IMR-90 (cell line): ENCODE results near the gene TBX3. TPM values are rescaled to one million over a fixed set of nuclear protein-coding genes. Genes with fewer than 3 reads are reported as not detected.

Experiments used
- ATAC-seq: fragments of 200-7000 bp; cut with Tn5 transposase; 2 replicates; pipeline ENCODE4 v1.9.1; 2020; ENCODE audit warnings: low read depth, mild to moderate bottlenecking, moderate library complexity
- Bru-seq: library from RNA; stranded (reverse); fragments of 400-500 nt; gene quantifications from one replicate; lab custom pipeline; 2021; lab: Mats Ljungman, UMichigan
- BruChase-seq, 2 experiments: library from RNA; stranded (reverse); fragments of 400-500 nt; gene quantifications; one replicate each; lab custom pipeline; 2021; lab: Mats Ljungman, UMichigan
- BruUV-seq: library from RNA; stranded (reverse); fragments of 400-500 nt; replicated peaks from 2 replicates; lab custom pipeline; 2021; lab: Mats Ljungman, UMichigan
- CTCF ChIA-PET: fragments of 300-600 bp; formaldehyde crosslinking; extraction: SDS; loops from one replicate; lab custom pipeline; 2021; ENCODE audit warnings: antibody characterized with exemption; lab: Yijun Ruan, JAX
- POLR2A ChIA-PET: fragments of 300-600 bp; sonication (Branson Sonifier 250); formaldehyde crosslinking; loops from one replicate; lab custom pipeline; 2022; ENCODE audit warnings: antibody characterized with exemption; ENCODE audit not compliant: unreplicated experiment; lab: Charles Lee
- DNase-seq: peaks from one replicate; pipeline ENCODE4 v3.0.0; 2013
- H2AFZ ChIP-seq: replicated peaks from 2 replicates; pipeline ENCODE3; 2013; ENCODE audit warnings: low read length, mild to moderate bottlenecking; ENCODE audit not compliant: poor library complexity
- H2AK5ac ChIP-seq: 2 replicates; pipeline ENCODE4 v1.6.1; 2013; ENCODE audit warnings: low read depth, low read length, inconsistent platforms
- H2AK9ac ChIP-seq: replicated peaks from 2 replicates; pipeline ENCODE3; 2013; ENCODE audit warnings: mild to moderate bottlenecking, low read depth, low read length, moderate library complexity; ENCODE audit not compliant: poor library complexity
- H2BK120ac ChIP-seq: 2 replicates; pipeline ENCODE4 v1.6.1; 2013; ENCODE audit warnings: low read depth, low read length, inconsistent platforms
- H2BK15ac ChIP-seq: 3 replicates; pipeline ENCODE4 v1.6.1; 2013; ENCODE audit warnings: low read depth, low read length, inconsistent platforms
- H2BK20ac ChIP-seq: 2 replicates; pipeline ENCODE4 v1.6.1; 2013; ENCODE audit warnings: low read depth, mild to moderate bottlenecking, inconsistent platforms, low read length, moderate library complexity
- H2BK5ac ChIP-seq: 2 replicates; pipeline ENCODE4 v1.6.1; 2013; ENCODE audit warnings: mild to moderate bottlenecking, low read depth, low read length, inconsistent platforms; ENCODE audit not compliant: poor library complexity, severe bottlenecking
- H3K14ac ChIP-seq: replicated peaks from 2 replicates; pipeline ENCODE4 v1.6.1; 2013; ENCODE audit warnings: low read depth, low read length, inconsistent platforms
- H3K18ac ChIP-seq: 2 replicates; pipeline ENCODE4 v1.6.1; 2013; ENCODE audit warnings: low read depth, low read length, control low read depth
- H3K23ac ChIP-seq: 2 replicates; pipeline ENCODE4 v1.6.1; 2013; ENCODE audit warnings: low read depth, low read length, inconsistent platforms
- H3K27ac ChIP-seq: 2 replicates; pipeline ENCODE4 v1.5.1; 2013; ENCODE audit warnings: mild to moderate bottlenecking, control low read depth, low read length; ENCODE audit not compliant: insufficient read depth
- H3K27me3 ChIP-seq: 2 replicates; pipeline ENCODE4 v1.6.1; 2013; ENCODE audit warnings: low read length; ENCODE audit not compliant: control insufficient read depth, insufficient read depth
- H3K36me3 ChIP-seq: 2 replicates; pipeline ENCODE4 v1.6.1; 2013; ENCODE audit warnings: low read length, mixed read lengths; ENCODE audit not compliant: control insufficient read depth, insufficient read depth
- H3K4ac ChIP-seq: 2 replicates; pipeline ENCODE4 v1.6.1; 2013; ENCODE audit warnings: low read depth, low read length, inconsistent platforms
- H3K4me1 ChIP-seq: 2 replicates; pipeline ENCODE4 v1.6.1; 2013; ENCODE audit warnings: low read length, mixed read lengths; ENCODE audit not compliant: control insufficient read depth, insufficient read depth
- H3K4me2 ChIP-seq: 2 replicates; pipeline ENCODE4 v1.6.1; 2013; ENCODE audit warnings: low read depth, mild to moderate bottlenecking, control low read depth, low read length, moderate library complexity
- H3K4me3 ChIP-seq: 2 replicates; pipeline ENCODE4 v1.5.1; 2013; ENCODE audit warnings: low read depth, mild to moderate bottlenecking, control low read depth, low read length, moderate library complexity; ENCODE audit not compliant: insufficient read depth
- H3K56ac ChIP-seq: 2 replicates; pipeline ENCODE4 v1.6.1; 2013; ENCODE audit warnings: low read length, inconsistent platforms; ENCODE audit not compliant: insufficient read depth; ENCODE audit errors: extremely low read depth
- H3K79me1 ChIP-seq, 2 experiments: 2 replicates each; pipeline ENCODE4 v1.6.1; 2013; ENCODE audit warnings: low read length in 2 of 2, inconsistent platforms in 1 of 2, low read depth in 1 of 2
- H3K9ac ChIP-seq: 2 replicates; pipeline ENCODE4 v1.6.1; 2013; ENCODE audit warnings: low read depth, low read length, control low read depth
- H3K9me1 ChIP-seq: 2 replicates; pipeline ENCODE4 v1.6.1; 2013; ENCODE audit warnings: low read length, inconsistent platforms; ENCODE audit not compliant: insufficient read depth
- H3K9me3 ChIP-seq: 2 replicates; pipeline ENCODE4 v1.6.1; 2013; ENCODE audit warnings: low read length; ENCODE audit not compliant: control insufficient read depth, insufficient read depth
- H4K20me1 ChIP-seq: 2 replicates; pipeline ENCODE4 v1.6.1; 2013; ENCODE audit warnings: low read length, inconsistent platforms; ENCODE audit not compliant: insufficient read depth
- H4K5ac ChIP-seq: 2 replicates; pipeline ENCODE4 v1.6.1; 2013; ENCODE audit warnings: mild to moderate bottlenecking, low read depth, low read length, control low read depth
- H4K8ac ChIP-seq, 2 experiments: 2 replicates each; pipeline ENCODE4 v1.6.1; 2013; ENCODE audit warnings: low read depth in 2 of 2, low read length in 2 of 2, control low read depth in 1 of 2, inconsistent platforms in 1 of 2
- H4K91ac ChIP-seq: 2 replicates; pipeline ENCODE4 v1.6.1; 2013; ENCODE audit warnings: low read depth, low read length, inconsistent platforms; ENCODE audit not compliant: insufficient read depth
- BHLHE40 ChIP-seq: fragments of 150-350 bp; IDR thresholded peaks from 2 replicates; pipeline ENCODE4 v1.6.1; 2016; ENCODE audit warnings: mild to moderate bottlenecking, low read depth, low read length
- CHD1 ChIP-seq: IDR thresholded peaks from 2 replicates; pipeline ENCODE4 v1.6.1; 2012; ENCODE audit warnings: low read depth, low read length, improper control_type of control experiment
- FOS ChIP-seq: fragments of 150-350 bp; IDR thresholded peaks from 2 replicates; pipeline ENCODE4 v1.6.1; 2016; ENCODE audit warnings: low read depth, low read length
- MAFK ChIP-seq: IDR thresholded peaks from 2 replicates; pipeline ENCODE4 v1.6.1; 2012; ENCODE audit warnings: low read depth, low read length, improper control_type of control experiment
- MAZ ChIP-seq: IDR thresholded peaks from 2 replicates; pipeline ENCODE4 v1.6.1; 2012; ENCODE audit warnings: low read depth, mild to moderate bottlenecking, low read length, improper control_type of control experiment, moderate library complexity, borderline replicate concordance
- MXI1 ChIP-seq: IDR thresholded peaks from 2 replicates; pipeline ENCODE4 v1.6.1; 2012; ENCODE audit warnings: low read depth, mild to moderate bottlenecking, low read length, moderate library complexity, borderline replicate concordance
- NFE2L2 ChIP-seq: fragments of 150-350 bp; IDR thresholded peaks from 2 replicates; pipeline ENCODE4 v1.6.1; 2016; ENCODE audit warnings: low read depth, mild to moderate bottlenecking, low read length
- RCOR1 ChIP-seq: IDR thresholded peaks from 2 replicates; pipeline ENCODE4 v1.6.1; 2012; ENCODE audit warnings: mild to moderate bottlenecking, low read length, improper control_type of control experiment; ENCODE audit not compliant: insufficient replicate concordance
- SMC3 ChIP-seq: fragments of 150-350 bp; IDR thresholded peaks from 2 replicates; pipeline ENCODE4 v1.6.1; 2016; ENCODE audit warnings: low read depth, mild to moderate bottlenecking, antibody characterized with exemption, low read length, moderate library complexity
- WGBS, 2 experiments: methylation state at CpG; one replicate each; pipeline versions ENCODE4 v1.1.5 to v1.1.7; 2013; ENCODE audit warnings: missing lambda C conversion rate in 2 of 2; ENCODE audit not compliant: insufficient read length in 1 of 2; ENCODE audit errors: extremely low coverage in 2 of 2; 5-methylcytosine and 5-hydroxymethylcytosine counted together
- dilution Hi-C: fragments of 300-500 bp; cut with HindIII; formaldehyde crosslinking; loops from one replicate; pipeline ENCODE4 v1.14.3; 2018; ENCODE audit warnings: low sequenced_read_pairs; ENCODE audit not compliant: unreplicated experiment
- in situ Hi-C: fragments of 300-500 bp; cut with MboI; formaldehyde crosslinking; loops from 3 replicates; pipeline ENCODE4 v1.14.3; 2019; ENCODE audit warnings: low sequenced_read_pairs, inconsistent platforms, mixed read lengths
- intact Hi-C: fragments of 100-400 bp; cut with micrococcal nuclease; formaldehyde crosslinking; loops from 2 replicates; pipeline ENCODE4 v1.10.0; 2022
- long read RNA-seq: library from polyadenylated mRNA; unstranded; transcript quantifications from one replicate; pipeline ENCODE4 v2.0.0, GENCODE V29; 2021; ENCODE audit not compliant: unreplicated experiment
- polyA plus RNA-seq, 3 experiments: library from polyadenylated mRNA; depleted of rRNA; stranded (reverse); fragments of >200 nt; gene quantifications; 2 replicates each; pipeline ENCODE4 v1.2.3, GENCODE V29; 2012; ENCODE audit warnings: low replicate concordance in 1 of 3
- total RNA-seq: library from RNA; depleted of rRNA; stranded (reverse); fragments of >200 nt; gene quantifications from 2 replicates; pipeline ENCODE4 v1.2.3, GENCODE V29; 2012; rRNA removed
- TF ChIP-seq, protein P1 (sequence below): conservative IDR thresholded peaks from 2 replicates; pipeline ENCODE4 v1.5.1; 2012; ENCODE audit warnings: mild to moderate bottlenecking, low read depth, low read length, improper control_type of control experiment
- TF ChIP-seq, protein P2 (sequence below): fragments of 150-350 bp; IDR thresholded peaks from 2 replicates; pipeline ENCODE4 v1.6.1; 2016; ENCODE audit warnings: low read depth, mild to moderate bottlenecking, low read length, moderate library complexity, borderline replicate concordance

Gene TBX3
- total RNA-seq (15.8 and 18.6 TPM in 2 replicates), polyA plus RNA-seq (2012; rRNA removed) (40.5 and 44.9 TPM in 2 replicates), Bru-seq, nascent RNA (percentile 93 among the genes with signal in this experiment), BruChase-seq, experiment 1, labeled RNA remaining after a 6-hour chase (percentile 68 among the genes with signal in this experiment), BruChase-seq, experiment 2, labeled RNA remaining after a 2-hour chase (percentile 95 among the genes with signal in this experiment)
- polyA plus RNA-seq (2012; cell fraction: cytosol; rRNA removed): 13.1 and 30.1 TPM in 2 replicates
- 165 and 239 TPM in 2 replicates for polyA plus RNA-seq (2012; cell fraction: nucleus; rRNA removed; ENCODE audit: low replicate concordance)
- long read RNA-seq, full-length matches to known transcripts: 1 of 78 reads
- long read RNA-seq, partial matches to known transcripts: 75 of 78 reads
- long read RNA-seq, other reads (novel, unspliced or antisense): 2 of 78 reads

DNA sequence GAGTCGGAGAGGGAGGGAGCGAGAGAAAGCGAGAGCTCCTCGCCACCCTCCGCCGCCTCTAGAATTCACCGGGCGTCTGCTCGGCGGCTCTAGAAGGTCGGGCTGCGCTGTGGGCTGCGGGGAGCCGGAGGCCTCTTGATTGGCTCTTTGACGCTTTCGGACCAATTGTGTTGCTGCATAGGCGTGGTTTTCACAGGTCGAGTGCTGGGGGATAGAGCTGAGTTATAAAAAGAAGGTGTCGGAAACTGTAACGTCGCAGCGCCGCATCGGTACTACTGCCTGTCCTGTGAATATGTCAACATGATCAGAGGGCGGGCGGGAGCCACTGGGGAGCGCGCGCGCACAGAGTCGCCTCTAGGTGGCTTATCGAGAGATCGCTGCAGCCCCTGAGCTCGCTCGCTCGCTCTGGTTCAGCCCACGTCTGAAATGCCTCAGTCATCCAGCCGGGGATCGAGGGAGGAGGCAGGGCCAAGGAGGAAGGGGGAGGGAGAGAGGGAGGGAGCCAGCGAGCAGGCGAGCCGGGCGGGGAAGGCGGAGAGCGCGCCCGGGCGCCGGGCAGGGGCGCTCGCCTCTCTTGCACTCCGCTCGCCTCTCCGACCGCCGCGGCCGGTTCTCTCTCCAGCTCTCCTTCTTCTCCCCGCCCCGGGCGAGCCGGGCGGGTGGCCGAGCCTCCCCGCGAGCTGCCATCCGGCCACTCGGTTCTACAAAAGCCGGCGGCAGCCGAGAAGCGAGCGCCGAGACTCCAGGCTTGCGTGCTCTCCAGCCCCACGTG is at the start of gene TBX3:
Gene TBX3, minus strand, starts transcription at position 78 of the 772 bp plus-strand sequence. CDS start 975 bp downstream, outside the sequence.
- Histone ChIP-seq H4K5ac (peak within 1 kb of the TSS; percentile 26), H2AK5ac (peak within 1 kb of the TSS; percentile 86), H3K79me1 (peaks cover 14 to 34% of the 10 kb centered on the region in 2 experiments), H3K4me1 (peaks cover 29% of the 10 kb centered on the region), H2BK20ac (peak within 1 kb of the TSS; percentile 47; the same call in 1 of the 2 replicates), H2BK15ac (peak within 1 kb of the TSS; percentile 62; the same call in 2 of the 3 replicates), H3K4me2 (peak within 1 kb of the TSS; percentile 88), H3K27ac (peak within 1 kb of the TSS; percentile 95), H3K9me3 (no peaks in the 10 kb centered on the region), H2AFZ (peak within 1 kb of the TSS; percentile 83), H3K4me3 (peak within 1 kb of the TSS; percentile 69), H4K91ac (peak within 1 kb of the TSS; percentile 93), H3K4ac (peak within 1 kb of the TSS; percentile 97), H2AK9ac (peak within 1 kb of the TSS; percentile 98), H4K20me1 (peaks cover 20% of the 10 kb centered on the region), H3K14ac (peak within 1 kb of the TSS; percentile 98), H2BK120ac (peak within 1 kb of the TSS; percentile 97), H3K9ac (peak within 1 kb of the TSS; percentile 99), H3K23ac (peak within 1 kb of the TSS; percentile 98), H3K9me1 (no peaks in the 10 kb centered on the region; the same call in 1 of the 2 replicates), H4K8ac (peak within 1 kb of the TSS; percentile 94 to 98), H3K27me3 (no peaks in the 10 kb centered on the region), H2BK5ac (peak within 1 kb of the TSS; percentile 93), H3K36me3 (peaks cover 18% of the 10 kb centered on the region), H3K56ac (peak within 1 kb of the TSS; percentile 98), H3K18ac (peak within 1 kb of the TSS; percentile 79)
- dilution Hi-C loops: no loop called here
- ATAC-seq: peak; percentile 81
- ChIA-PET POLR2A (interaction anchor here (0.5 to 2.0 kb wide), 21 partner anchors 9 to 1065 kb away, joined by 3 to 16 read pairs (median 4); no protein-coding TSS in a partner anchor), CTCF (interaction anchor here (0.6 to 2.5 kb wide), 18 partner anchors 9 to 751 kb away, joined by 3 to 11 read pairs (median 4); no protein-coding TSS in a partner anchor)
- WGBS, 2 experiments: 0% methylated on average over 33 of the region's 76 CpGs; no CpG with 5 or more reads in 1 of the 2 experiments
- intact Hi-C loops: loop anchor here (1.0 to 5.0 kb wide), 14 partner anchors 61 to 1068 kb away; no protein-coding TSS in a partner anchor
- no TSS peak for BruUV-seq
- peak; percentile 99 for DNase-seq
- in situ Hi-C loops: no loop called here
- TF ChIP-seq RCOR1 (no peak), BHLHE40 (peak; percentile 60; the same call in 1 of the 2 replicates), MXI1 (peak; percentile 61; the same call in 1 of the 2 replicates), NFE2L2 (peak; percentile 74; the same call in 1 of the 2 replicates), MAFK (no peak), FOS (no peak), MAZ (peak; percentile 99), CHD1 (no peak; the same call in none of the 2 replicates), SMC3 (peak; percentile 47)
- TF ChIP-seq, protein P1, sequence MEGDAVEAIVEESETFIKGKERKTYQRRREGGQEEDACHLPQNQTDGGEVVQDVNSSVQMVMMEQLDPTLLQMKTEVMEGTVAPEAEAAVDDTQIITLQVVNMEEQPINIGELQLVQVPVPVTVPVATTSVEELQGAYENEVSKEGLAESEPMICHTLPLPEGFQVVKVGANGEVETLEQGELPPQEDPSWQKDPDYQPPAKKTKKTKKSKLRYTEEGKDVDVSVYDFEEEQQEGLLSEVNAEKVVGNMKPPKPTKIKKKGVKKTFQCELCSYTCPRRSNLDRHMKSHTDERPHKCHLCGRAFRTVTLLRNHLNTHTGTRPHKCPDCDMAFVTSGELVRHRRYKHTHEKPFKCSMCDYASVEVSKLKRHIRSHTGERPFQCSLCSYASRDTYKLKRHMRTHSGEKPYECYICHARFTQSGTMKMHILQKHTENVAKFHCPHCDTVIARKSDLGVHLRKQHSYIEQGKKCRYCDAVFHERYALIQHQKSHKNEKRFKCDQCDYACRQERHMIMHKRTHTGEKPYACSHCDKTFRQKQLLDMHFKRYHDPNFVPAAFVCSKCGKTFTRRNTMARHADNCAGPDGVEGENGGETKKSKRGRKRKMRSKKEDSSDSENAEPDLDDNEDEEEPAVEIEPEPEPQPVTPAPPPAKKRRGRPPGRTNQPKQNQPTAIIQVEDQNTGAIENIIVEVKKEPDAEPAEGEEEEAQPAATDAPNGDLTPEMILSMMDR: peak; percentile 66
- TF ChIP-seq, protein P2, sequence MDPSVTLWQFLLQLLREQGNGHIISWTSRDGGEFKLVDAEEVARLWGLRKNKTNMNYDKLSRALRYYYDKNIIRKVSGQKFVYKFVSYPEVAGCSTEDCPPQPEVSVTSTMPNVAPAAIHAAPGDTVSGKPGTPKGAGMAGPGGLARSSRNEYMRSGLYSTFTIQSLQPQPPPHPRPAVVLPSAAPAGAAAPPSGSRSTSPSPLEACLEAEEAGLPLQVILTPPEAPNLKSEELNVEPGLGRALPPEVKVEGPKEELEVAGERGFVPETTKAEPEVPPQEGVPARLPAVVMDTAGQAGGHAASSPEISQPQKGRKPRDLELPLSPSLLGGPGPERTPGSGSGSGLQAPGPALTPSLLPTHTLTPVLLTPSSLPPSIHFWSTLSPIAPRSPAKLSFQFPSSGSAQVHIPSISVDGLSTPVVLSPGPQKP: no peak
